Body of pancreas (tissue), 4 donors: Measurements from ENCODE around the gene TNFAIP8.

Experiments used
- POLR2A ChIP-seq, 3 donors: fragments of 450-650 bp; IDR thresholded peaks; one replicate each; pipeline ENCODE4 v1.6.1; 2016; ENCODE audit warnings: antibody characterized with exemption in 3 of 3, mild to moderate bottlenecking in 2 of 3
- TF ChIP-seq, protein P1 (sequence below), 7 experiments: fragments of 450-650 bp in 4 of 7; fragments of 200-600 bp in 3 of 7; sonication (generic) in 3 of 7; IDR thresholded peaks; one replicate each; pipeline ENCODE4 v1.5.1; 2016 to 2019; ENCODE audit warnings: antibody characterized with exemption in 7 of 7

GRCh38 chr5:119383008-119383407, 27.2 kb downstream of the TNFAIP8 start:
- TF ChIP-seq, protein P1, sequence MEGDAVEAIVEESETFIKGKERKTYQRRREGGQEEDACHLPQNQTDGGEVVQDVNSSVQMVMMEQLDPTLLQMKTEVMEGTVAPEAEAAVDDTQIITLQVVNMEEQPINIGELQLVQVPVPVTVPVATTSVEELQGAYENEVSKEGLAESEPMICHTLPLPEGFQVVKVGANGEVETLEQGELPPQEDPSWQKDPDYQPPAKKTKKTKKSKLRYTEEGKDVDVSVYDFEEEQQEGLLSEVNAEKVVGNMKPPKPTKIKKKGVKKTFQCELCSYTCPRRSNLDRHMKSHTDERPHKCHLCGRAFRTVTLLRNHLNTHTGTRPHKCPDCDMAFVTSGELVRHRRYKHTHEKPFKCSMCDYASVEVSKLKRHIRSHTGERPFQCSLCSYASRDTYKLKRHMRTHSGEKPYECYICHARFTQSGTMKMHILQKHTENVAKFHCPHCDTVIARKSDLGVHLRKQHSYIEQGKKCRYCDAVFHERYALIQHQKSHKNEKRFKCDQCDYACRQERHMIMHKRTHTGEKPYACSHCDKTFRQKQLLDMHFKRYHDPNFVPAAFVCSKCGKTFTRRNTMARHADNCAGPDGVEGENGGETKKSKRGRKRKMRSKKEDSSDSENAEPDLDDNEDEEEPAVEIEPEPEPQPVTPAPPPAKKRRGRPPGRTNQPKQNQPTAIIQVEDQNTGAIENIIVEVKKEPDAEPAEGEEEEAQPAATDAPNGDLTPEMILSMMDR (IDR thresholded peaks at IDR 0.05): no peak
- no peak for TF ChIP-seq POLR2A (IDR thresholded peaks at IDR 0.05)
